Transverse colon (tissue), 4 donors: Measurements from ENCODE around the gene OGFR.

Experiments used
- EP300 ChIP-seq: sonication (generic); formaldehyde crosslinking; IDR thresholded peaks from one replicate; pipeline ENCODE4 v1.6.1; 2017; ENCODE audit warnings: antibody characterized with exemption, low read depth
- POLR2AphosphoS5 ChIP-seq, 3 donors: sonication (generic); formaldehyde crosslinking; IDR thresholded peaks; one replicate each; pipeline ENCODE4 v1.6.1; 2016; ENCODE audit warnings: antibody characterized with exemption in 3 of 3
- TF ChIP-seq, protein P1 (sequence below), 5 experiments: fragments of 200-600 bp in 3 of 5; fragments of 450-650 bp in 2 of 5; sonication (generic) in 3 of 5; IDR thresholded peaks; 1 replicate in 2 of 5; 2 replicates in 3 of 5; pipeline ENCODE4 v1.5.1; 2016 to 2017; ENCODE audit warnings: antibody characterized with exemption in 5 of 5, inconsistent platforms in 3 of 5, mild to moderate bottlenecking in 2 of 5, moderate library complexity in 1 of 5

DNA sequence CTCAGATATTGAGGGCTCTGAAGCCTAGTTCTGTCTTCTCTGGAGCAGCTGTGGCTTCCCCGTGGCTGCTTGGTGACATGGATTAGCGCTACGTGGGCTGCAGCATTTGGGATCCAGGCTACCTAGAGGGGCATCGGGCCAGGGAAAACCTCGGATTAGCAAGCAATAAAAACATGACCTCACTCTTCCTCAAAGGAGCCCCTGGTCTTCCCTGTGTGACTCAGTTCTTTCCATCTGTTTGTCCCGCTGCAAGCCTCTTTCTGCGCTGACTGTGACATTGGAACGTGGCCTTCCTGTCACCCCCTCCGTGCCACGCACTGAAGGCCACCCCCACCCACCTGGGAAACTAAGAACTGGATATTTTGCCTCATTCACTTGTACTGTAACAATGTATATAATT, 4.8 kb upstream of the OGFR start:
- TF ChIP-seq, protein P1, sequence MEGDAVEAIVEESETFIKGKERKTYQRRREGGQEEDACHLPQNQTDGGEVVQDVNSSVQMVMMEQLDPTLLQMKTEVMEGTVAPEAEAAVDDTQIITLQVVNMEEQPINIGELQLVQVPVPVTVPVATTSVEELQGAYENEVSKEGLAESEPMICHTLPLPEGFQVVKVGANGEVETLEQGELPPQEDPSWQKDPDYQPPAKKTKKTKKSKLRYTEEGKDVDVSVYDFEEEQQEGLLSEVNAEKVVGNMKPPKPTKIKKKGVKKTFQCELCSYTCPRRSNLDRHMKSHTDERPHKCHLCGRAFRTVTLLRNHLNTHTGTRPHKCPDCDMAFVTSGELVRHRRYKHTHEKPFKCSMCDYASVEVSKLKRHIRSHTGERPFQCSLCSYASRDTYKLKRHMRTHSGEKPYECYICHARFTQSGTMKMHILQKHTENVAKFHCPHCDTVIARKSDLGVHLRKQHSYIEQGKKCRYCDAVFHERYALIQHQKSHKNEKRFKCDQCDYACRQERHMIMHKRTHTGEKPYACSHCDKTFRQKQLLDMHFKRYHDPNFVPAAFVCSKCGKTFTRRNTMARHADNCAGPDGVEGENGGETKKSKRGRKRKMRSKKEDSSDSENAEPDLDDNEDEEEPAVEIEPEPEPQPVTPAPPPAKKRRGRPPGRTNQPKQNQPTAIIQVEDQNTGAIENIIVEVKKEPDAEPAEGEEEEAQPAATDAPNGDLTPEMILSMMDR (IDR thresholded peaks at IDR 0.05) = no peak
- no peak for TF ChIP-seq EP300
- no peak for TF ChIP-seq POLR2AphosphoS5 (IDR thresholded peaks at IDR 0.05)
